Keratinocyte (primary cell): Measurements from ENCODE around the gene IER2. TPM values are rescaled to one million over a fixed set of nuclear protein-coding genes. Genes with fewer than 3 reads are reported as not detected.

Source experiments
- DNase-seq: peaks from one replicate; pipeline ENCODE4 v3.0.0-alpha.2; 2011; ENCODE audit warnings: low read depth, missing footprints, low spot score
- FAIRE-seq: peaks from 2 replicates; lab custom pipeline; 2011; peaks lifted over from hg19 to GRCh38; lab: Jason Lieb, UNC
- H2AFZ ChIP-seq: 2 replicates; pipeline ENCODE4 v1.6.0; 2012; ENCODE audit warnings: low read length, control low read depth, inconsistent platforms; ENCODE audit not compliant: control insufficient read depth
- H3K27ac ChIP-seq: 2 replicates; pipeline ENCODE4 v1.5.1; 2011; ENCODE audit warnings: low read length; ENCODE audit not compliant: control insufficient read depth, insufficient read depth
- H3K27me3 ChIP-seq: 3 replicates; pipeline ENCODE4 v1.6.0; 2011; ENCODE audit warnings: low read length; ENCODE audit not compliant: control insufficient read depth, insufficient read depth; ENCODE audit errors: extremely low read depth
- H3K36me3 ChIP-seq, 2 experiments: 2 replicates in 1 of 2; 3 replicates in 1 of 2; pipeline ENCODE4 v1.5.1; 2011; ENCODE audit warnings: low read length in 2 of 2, mild to moderate bottlenecking in 1 of 2; ENCODE audit not compliant: control insufficient read depth in 2 of 2, insufficient read depth in 2 of 2; ENCODE audit errors: extremely low read depth in 1 of 2
- H3K4me1 ChIP-seq: 3 replicates; pipeline ENCODE4 v1.5.1; 2011; ENCODE audit warnings: low read length; ENCODE audit not compliant: control insufficient read depth, insufficient read depth; ENCODE audit errors: extremely low read depth
- H3K4me2 ChIP-seq: 3 replicates; pipeline ENCODE4 v1.6.0; 2011; ENCODE audit warnings: low read depth, low read length; ENCODE audit not compliant: control insufficient read depth, insufficient read depth; ENCODE audit errors: extremely low read depth
- H3K4me3 ChIP-seq, 3 experiments: fragments of 200-600 bp in 1 of 3; sonication (generic) in 1 of 3; 2 replicates in 2 of 3; 3 replicates in 1 of 3; pipeline ENCODE4 v1.5.1; 2011 to 2016; ENCODE audit warnings: low read length in 3 of 3, mild to moderate bottlenecking in 3 of 3, control low read depth in 2 of 3, inconsistent platforms in 1 of 3, low read depth in 1 of 3, mixed read lengths in 1 of 3, mixed run types in 1 of 3, moderate library complexity in 1 of 3; ENCODE audit not compliant: control insufficient read depth in 2 of 3, insufficient read depth in 2 of 3; ENCODE audit errors: extremely low read depth in 1 of 3
- H3K79me2 ChIP-seq: 2 replicates; pipeline ENCODE4 v1.6.0; 2012; ENCODE audit warnings: low read length; ENCODE audit not compliant: control insufficient read depth, insufficient read depth
- H3K9ac ChIP-seq: 3 replicates; pipeline ENCODE4 v1.6.0; 2011; ENCODE audit warnings: low read length; ENCODE audit not compliant: control insufficient read depth, insufficient read depth; ENCODE audit errors: extremely low read depth
- H3K9me1 ChIP-seq: 3 replicates; pipeline ENCODE4 v1.6.0; 2011; ENCODE audit warnings: low read length; ENCODE audit not compliant: control insufficient read depth, insufficient read depth; ENCODE audit errors: extremely low read depth
- H3K9me3 ChIP-seq: 2 replicates; pipeline ENCODE4 v1.5.1; 2012; ENCODE audit warnings: low read depth, low read length; ENCODE audit not compliant: control insufficient read depth
- H4K20me1 ChIP-seq: 3 replicates; pipeline ENCODE4 v1.6.0; 2011; ENCODE audit warnings: low read length; ENCODE audit not compliant: control insufficient read depth, insufficient read depth; ENCODE audit errors: extremely low read depth
- EZH2 ChIP-seq: IDR thresholded peaks from one replicate; pipeline ENCODE4 v1.6.1; 2012; ENCODE audit warnings: inconsistent platforms, mild to moderate bottlenecking, low read length, moderate library complexity
- dilution Hi-C: fragments of 300-500 bp; cut with MboI; formaldehyde crosslinking; loops from one replicate; pipeline ENCODE4 v1.7.0; 2020; ENCODE audit warnings: low sequenced_read_pairs; ENCODE audit not compliant: extremely low pct_ligation_motif_present
- polyA plus RNA-seq, 5 experiments: library from polyadenylated mRNA; depleted of rRNA in 3 of 5; stranded (reverse) in 3 of 5; stranded (forward) in 1 of 5; unstranded in 1 of 5; fragments of >200 nt; gene quantifications; 1 replicate in 1 of 5; 2 replicates in 3 of 5; 3 replicates in 1 of 5; pipeline versions ENCODE4 v1.2.1 to v1.2.3, GENCODE V29; 2011 to 2012; ENCODE audit warnings: missing spikeins in 2 of 5, low read depth in 1 of 5, low replicate concordance in 1 of 5
- TF ChIP-seq, protein P1 (sequence below), 3 experiments: IDR thresholded peaks in 1 of 3; conservative IDR thresholded peaks in 1 of 3; optimal IDR thresholded peaks in 1 of 3; 2 replicates in 2 of 3; 3 replicates in 1 of 3; pipeline versions ENCODE3 to v1.5.1; 2011; ENCODE audit warnings: low read length in 3 of 3, mild to moderate bottlenecking in 3 of 3, moderate library complexity in 2 of 3, control low read depth in 1 of 3, inconsistent platforms in 1 of 3; ENCODE audit not compliant: insufficient read depth in 2 of 3; ENCODE audit errors: extremely low read depth in 1 of 3

Gene IER2
- polyA plus RNA-seq, 1 donor (not counting 4 experiments of a cell fraction or from before 2014, with no cell fraction given), result 14.4 TPM

DNA sequence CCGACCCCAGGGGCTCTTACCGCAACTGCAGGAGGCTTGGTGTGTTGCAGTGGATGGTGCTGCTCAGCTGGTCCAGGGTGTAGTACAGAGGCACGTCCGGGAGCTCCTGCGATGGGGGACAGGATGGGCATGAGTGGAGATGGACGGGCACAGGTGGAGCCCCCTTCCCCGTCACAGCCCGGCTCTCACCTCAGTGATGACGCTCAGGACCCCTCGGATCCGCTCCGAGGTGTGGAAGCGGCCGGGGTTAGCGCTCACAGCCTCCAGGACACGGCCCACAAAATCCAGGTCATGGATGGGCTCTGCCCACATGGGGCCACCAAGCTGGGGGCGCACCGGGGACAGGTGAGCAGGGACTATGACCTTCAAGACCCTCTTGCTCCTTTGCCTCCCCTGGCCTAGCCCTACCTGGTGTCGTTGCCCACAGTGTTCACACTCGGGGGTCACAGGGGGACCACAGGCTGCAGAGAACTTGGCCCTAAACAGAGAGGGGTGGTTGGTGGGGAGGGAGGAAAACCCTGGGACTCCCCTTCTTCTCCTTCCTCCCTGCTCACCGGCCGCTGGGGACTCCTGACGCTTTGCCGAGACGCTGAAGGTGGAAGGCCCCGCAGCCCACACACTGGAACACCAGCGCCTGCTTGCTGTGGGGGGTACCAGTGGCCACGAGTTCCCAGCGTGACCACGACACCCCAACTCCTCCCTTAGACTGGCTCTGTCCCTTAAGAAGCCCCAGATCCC is 40.7 kb upstream of the IER2 start:
- no peak overlapping the region for H2AFZ ChIP-seq
- TF ChIP-seq, protein P1, sequence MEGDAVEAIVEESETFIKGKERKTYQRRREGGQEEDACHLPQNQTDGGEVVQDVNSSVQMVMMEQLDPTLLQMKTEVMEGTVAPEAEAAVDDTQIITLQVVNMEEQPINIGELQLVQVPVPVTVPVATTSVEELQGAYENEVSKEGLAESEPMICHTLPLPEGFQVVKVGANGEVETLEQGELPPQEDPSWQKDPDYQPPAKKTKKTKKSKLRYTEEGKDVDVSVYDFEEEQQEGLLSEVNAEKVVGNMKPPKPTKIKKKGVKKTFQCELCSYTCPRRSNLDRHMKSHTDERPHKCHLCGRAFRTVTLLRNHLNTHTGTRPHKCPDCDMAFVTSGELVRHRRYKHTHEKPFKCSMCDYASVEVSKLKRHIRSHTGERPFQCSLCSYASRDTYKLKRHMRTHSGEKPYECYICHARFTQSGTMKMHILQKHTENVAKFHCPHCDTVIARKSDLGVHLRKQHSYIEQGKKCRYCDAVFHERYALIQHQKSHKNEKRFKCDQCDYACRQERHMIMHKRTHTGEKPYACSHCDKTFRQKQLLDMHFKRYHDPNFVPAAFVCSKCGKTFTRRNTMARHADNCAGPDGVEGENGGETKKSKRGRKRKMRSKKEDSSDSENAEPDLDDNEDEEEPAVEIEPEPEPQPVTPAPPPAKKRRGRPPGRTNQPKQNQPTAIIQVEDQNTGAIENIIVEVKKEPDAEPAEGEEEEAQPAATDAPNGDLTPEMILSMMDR (optimal IDR thresholded peaks at IDR 0.05 in 1 of 3, IDR thresholded peaks at IDR 0.05 in 1 of 3, conservative IDR thresholded peaks at IDR 0.05 in 1 of 3; ENCODE audit: extremely low read depth in 1 of 3, insufficient read depth in 2 of 3, low read length in 3 of 3), result no peak
- no peak for TF ChIP-seq EZH2
- no peak for DNase-seq
- no peaks in the 10 kb centered on the region for H3K4me1 ChIP-seq
- H3K9me3 ChIP-seq, result no peaks in the 10 kb centered on the region
- no peak overlapping the region for H3K4me3 ChIP-seq
- no peaks in the 10 kb centered on the region for H3K9me1 ChIP-seq
- no peak overlapping the region for H3K9ac ChIP-seq
- no peaks in the 10 kb centered on the region for H3K27me3 ChIP-seq
- dilution Hi-C loops, result no loop called here
- H3K36me3 ChIP-seq, result peaks cover 15 to 22% of the 10 kb centered on the region in 2 experiments
- FAIRE-seq, result no peak
- H3K79me2 ChIP-seq, result no peaks in the 10 kb centered on the region
- no peaks in the 10 kb centered on the region for H4K20me1 ChIP-seq
- no peak overlapping the region for H3K27ac ChIP-seq
- no peak overlapping the region for H3K4me2 ChIP-seq

DNA sequence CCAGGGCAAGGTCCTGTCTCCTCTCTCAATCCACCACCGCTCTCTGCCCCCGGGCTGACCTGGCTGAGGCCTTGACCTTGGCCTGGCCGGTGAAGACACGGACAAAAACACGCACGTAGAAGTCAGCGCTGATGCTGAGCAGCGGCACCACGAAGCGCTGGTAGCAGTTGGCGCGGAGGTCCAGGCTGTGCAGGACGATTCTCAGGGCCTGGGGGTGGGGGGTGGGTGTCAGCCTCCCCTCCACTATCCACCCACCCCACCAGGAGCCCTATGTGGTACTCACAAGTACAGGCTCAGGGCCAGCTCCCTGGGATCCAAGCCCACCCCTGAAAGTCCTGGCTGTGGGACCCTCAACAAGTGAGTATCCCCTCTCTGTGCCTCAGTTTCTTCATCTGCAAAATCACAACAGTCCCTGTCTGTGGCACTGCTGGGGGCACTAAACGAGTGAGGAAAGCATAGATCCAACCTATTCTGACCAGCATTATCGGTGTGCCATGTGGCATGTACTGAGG is 40.1 kb upstream of the IER2 start:
- DNase-seq, result no peak
- no peak for TF ChIP-seq EZH2
- TF ChIP-seq, protein P1 (optimal IDR thresholded peaks at IDR 0.05 in 1 of 3, IDR thresholded peaks at IDR 0.05 in 1 of 3, conservative IDR thresholded peaks at IDR 0.05 in 1 of 3; ENCODE audit: extremely low read depth in 1 of 3, insufficient read depth in 2 of 3, low read length in 3 of 3), result no peak
- Histone ChIP-seq H3K79me2 (peaks cover 5% of the 10 kb centered on the region), H3K27ac (no peak overlapping the region), H3K9ac (no peak overlapping the region), H4K20me1 (no peaks in the 10 kb centered on the region), H3K4me2 (no peak overlapping the region), H3K9me1 (no peaks in the 10 kb centered on the region), H3K4me1 (peaks cover 4% of the 10 kb centered on the region), H3K27me3 (no peaks in the 10 kb centered on the region), H3K9me3 (no peaks in the 10 kb centered on the region), H2AFZ (no peak overlapping the region), H3K4me3 (no peak overlapping the region), H3K36me3 (peaks cover 15 to 20% of the 10 kb centered on the region in 2 experiments)
- FAIRE-seq, result no peak
- dilution Hi-C loops, result no loop called here
